Measurements from ENCODE around the gene KIF21B.
A peak's percentile ranks its signal among the peaks of the same experiment; 100 is the strongest.

Gene KIF21B

GRCh38 chr1:200925831-200926230 lies 97.7 kb downstream of the KIF21B start:
- TF ChIP-seq, protein P1, sequence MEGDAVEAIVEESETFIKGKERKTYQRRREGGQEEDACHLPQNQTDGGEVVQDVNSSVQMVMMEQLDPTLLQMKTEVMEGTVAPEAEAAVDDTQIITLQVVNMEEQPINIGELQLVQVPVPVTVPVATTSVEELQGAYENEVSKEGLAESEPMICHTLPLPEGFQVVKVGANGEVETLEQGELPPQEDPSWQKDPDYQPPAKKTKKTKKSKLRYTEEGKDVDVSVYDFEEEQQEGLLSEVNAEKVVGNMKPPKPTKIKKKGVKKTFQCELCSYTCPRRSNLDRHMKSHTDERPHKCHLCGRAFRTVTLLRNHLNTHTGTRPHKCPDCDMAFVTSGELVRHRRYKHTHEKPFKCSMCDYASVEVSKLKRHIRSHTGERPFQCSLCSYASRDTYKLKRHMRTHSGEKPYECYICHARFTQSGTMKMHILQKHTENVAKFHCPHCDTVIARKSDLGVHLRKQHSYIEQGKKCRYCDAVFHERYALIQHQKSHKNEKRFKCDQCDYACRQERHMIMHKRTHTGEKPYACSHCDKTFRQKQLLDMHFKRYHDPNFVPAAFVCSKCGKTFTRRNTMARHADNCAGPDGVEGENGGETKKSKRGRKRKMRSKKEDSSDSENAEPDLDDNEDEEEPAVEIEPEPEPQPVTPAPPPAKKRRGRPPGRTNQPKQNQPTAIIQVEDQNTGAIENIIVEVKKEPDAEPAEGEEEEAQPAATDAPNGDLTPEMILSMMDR (conservative IDR thresholded peaks at IDR 0.05; ENCODE audit: low read length) = no peak
- H3K4me3 ChIP-seq (ENCODE audit: low read length) = no peak overlapping the region
- peak; percentile 8 for DNase-seq (ENCODE audit: low read depth)

GRCh38 chr1:200923601-200924000 lies 99.9 kb downstream of the KIF21B start:
- peak; percentile 19 for DNase-seq (ENCODE audit: low read depth)
- no peak overlapping the region for H3K4me3 ChIP-seq (ENCODE audit: low read length)
- TF ChIP-seq, protein P1 (conservative IDR thresholded peaks at IDR 0.05; ENCODE audit: low read length) = no peak

GRCh38 chr1:200922406-200922805 lies 101.1 kb downstream of the KIF21B start:
- TF ChIP-seq, protein P1 (conservative IDR thresholded peaks at IDR 0.05; ENCODE audit: low read length) = no peak
- no peak overlapping the region for H3K4me3 ChIP-seq (ENCODE audit: low read length)
- no peak for DNase-seq (ENCODE audit: low read depth)

GRCh38 chr1:200921571-200922110 lies 101.9 kb downstream of the KIF21B start:
- DNase-seq (ENCODE audit: low read depth) = no peak
- no peak overlapping the region for H3K4me3 ChIP-seq (ENCODE audit: low read length)
- TF ChIP-seq, protein P1 (conservative IDR thresholded peaks at IDR 0.05; ENCODE audit: low read length) = no peak

Data from AG10803 (cell line).